Germinal center (tissue), 1 donor: Measurements from ENCODE around the gene VDAC1.
A peak's percentile ranks its signal among the peaks of the same experiment; 100 is the strongest.

Source experiments
- DNase-seq: peaks from one replicate; pipeline ENCODE4 v3.0.0; 2012; ENCODE audit warnings: mixed read lengths, low spot score

Gene VDAC1

DNA sequence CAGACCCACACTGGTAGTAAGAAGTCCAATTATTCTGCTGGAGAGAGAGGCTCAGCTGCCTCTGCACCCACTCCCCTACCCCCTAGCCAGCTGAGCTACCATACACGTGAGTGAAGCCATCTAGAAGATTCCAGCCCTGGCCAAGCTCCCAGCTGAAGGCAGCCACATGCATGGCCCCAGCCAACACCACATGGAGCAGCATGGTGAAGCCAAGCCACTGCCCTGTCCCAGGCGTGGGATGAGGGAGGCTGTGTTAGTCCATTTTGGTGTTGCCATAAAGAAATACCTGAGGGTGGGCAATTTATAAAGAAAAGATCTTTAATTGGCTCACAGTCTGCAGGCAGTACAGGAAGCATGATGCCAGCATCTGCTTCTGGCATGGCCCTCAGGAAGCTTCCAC lies 20.0 kb upstream of the VDAC1 start:
- DNase-seq: no peak

GRCh38 chr5:134022333-134022732 lies 17.6 kb upstream of the VDAC1 start:
- DNase-seq: no peak

DNA sequence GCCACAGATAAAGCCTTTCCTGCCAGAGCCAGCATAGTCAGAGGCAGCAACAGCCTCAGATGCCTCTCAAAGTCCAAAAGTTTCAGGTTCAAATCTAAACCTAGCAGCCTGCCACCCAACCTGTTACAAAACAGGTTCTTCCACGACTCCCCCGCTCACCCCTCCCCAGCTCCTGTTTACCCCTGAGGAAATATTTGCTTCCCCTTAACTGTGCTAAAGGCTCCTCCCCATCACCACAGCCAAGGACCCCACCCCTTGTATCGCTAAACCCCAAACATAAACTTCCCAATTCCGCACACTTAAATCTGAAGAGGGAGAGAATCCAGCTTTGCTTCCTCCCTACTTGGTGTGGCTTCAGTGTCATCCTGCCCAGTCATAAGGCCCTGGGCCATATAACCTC lies 15.4 kb upstream of the VDAC1 start:
- DNase-seq: no peak

- no peak for DNase-seq
Observed at GRCh38 chr5:134019636-134020035, 14.9 kb upstream of the VDAC1 start.

GRCh38 chr5:134018986-134019316 lies 14.2 kb upstream of the VDAC1 start:
- no peak for DNase-seq

- no peak for DNase-seq
Observed at GRCh38 chr5:134018154-134018985, 13.6 kb upstream of the VDAC1 start.

DNA sequence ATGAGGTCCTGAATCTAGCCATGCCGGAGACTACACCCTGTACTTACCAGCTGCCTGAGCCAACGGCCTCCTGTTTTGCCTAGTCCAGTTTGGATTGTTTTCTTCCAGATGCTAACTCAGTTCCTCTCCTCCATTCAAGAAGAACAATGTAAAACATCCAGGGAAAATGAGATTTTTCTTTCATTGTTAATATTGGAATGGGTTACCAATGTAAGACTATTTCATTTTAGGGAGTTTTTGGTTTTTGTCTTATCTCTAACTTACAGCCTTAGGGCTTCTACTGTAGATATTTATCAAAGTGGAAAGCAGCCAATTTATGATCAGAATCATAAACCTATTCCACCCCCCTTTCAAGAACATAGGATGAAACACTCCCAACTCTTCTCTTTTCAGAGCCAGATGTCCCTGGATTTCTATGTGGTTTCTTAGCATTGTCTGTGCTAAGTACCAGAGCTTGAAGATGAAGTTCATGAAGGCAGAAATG lies 3.5 kb upstream of the VDAC1 start:
- no peak for DNase-seq

- DNase-seq: no peak
Observed at GRCh38 chr5:134007581-134008265, 2.9 kb upstream of the VDAC1 start.

- no peak for DNase-seq
Observed at GRCh38 chr5:134006115-134006514, 1.3 kb upstream of the VDAC1 start.

DNA sequence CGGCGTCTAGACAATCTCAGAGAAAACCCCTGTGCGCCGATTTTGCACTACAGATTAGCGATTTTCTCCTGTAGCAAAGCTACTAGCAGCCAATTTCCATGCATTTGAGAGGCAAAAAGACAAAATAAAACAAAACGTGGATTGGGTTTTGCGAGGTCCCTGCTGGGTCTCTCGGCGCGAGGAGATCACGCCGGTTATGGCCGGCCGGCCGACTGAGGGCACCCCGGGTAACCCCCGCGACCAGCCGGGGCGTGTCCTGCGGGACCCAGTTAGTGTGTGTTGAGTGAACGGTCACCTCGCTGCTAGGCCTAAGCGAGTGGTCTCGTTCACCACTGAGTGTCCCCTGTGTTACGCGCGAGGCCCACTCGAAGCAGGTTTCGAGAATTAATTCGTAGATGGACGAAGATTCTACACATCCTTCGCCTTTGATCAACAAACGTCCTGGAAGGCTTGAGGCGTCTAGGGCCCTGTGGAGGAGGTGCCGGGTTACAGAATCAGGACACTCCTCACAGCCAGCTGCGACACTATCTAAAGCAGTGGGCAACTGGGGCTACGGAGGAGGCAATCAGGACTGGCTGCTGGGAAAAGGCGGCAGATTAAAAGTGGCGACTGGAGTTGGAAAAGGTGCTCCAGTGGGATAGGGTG lies 764 bp upstream of the VDAC1 start:
- peak; percentile 28 for DNase-seq

DNA sequence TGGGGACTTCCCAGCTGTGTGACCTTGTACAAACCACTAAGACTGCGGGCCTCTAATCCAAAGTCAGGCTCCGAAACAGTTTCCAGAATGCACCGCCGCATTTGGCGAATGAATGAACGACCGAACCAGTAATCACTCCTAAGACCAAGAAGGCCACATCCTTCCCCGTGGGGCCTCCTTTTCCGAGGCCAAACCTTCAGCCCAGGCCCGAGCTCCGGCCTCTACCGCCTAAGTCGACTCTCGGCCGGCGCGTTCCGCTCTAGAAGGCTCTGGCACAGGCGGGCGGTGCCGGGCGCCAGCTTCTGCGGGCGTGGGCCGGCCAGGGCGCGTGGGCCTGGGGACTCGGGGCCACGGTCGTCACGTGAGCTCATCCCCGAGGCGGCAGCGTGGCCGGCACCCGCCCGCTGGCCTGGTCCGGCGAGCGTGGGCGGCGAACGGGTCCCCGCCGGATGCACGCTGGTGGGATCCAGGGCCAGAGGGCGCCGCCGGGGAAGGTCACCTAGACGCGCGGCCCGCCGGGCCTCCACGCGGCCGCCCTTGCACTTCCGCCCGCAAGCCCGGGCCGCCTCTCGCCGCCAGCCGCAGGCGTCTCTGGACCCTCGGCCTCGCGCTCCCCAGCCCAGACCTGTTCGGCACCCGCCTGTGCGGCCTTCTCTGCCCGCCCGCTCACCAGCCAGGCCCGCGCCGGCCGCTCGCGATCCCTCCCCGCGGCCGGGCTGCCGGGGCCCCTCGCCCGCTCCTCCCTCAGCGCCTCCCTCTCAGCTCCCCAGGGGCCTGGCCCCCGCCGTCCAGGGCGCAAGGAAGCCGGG lies 754 bp downstream of the VDAC1 start:
- peak; percentile 56 for DNase-seq

DNA sequence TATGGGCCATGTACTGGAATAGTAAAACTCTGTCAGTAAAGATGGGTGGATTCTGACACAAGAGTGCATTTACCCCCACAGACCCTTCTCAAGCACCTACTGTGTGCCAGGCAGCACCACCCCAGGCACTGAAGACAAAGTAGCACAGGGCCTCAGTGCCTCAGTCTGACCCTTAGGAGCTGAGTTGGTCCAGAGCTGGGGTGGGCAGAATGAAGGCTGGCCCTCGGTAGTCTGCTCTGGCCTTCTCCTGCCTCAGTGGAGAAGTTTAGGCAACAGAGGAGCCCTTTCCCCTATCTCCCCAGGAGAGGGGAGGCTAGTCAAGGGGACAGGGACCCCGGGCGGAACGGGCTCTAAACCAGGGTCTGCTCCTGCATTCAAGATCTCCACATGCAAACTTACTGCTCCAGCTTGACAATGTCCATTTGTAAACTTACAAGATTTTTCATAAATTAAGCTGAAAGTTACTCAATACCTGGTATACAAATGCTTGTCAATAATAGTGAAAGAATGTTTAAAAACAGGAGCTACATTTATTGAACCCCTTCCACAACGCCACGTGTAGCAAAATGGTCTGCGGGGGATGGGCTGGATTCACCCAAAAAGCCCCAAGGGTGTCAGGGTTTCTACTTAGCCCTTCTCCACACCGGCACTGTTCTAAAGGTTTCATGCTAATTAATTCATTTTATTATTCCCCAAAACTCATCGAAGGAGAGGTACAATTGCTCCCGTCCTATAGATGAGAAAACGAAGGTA lies 1.5 kb downstream of the VDAC1 start:
- peak; percentile 25 for DNase-seq

- DNase-seq: no peak
Observed at GRCh38 chr5:134001938-134002731, 2.6 kb downstream of the VDAC1 start.

GRCh38 chr5:134000696-134001453 lies 3.9 kb downstream of the VDAC1 start:
- DNase-seq: no peak

- no peak for DNase-seq
Observed at GRCh38 chr5:134000091-134000511, 4.7 kb downstream of the VDAC1 start.

DNA sequence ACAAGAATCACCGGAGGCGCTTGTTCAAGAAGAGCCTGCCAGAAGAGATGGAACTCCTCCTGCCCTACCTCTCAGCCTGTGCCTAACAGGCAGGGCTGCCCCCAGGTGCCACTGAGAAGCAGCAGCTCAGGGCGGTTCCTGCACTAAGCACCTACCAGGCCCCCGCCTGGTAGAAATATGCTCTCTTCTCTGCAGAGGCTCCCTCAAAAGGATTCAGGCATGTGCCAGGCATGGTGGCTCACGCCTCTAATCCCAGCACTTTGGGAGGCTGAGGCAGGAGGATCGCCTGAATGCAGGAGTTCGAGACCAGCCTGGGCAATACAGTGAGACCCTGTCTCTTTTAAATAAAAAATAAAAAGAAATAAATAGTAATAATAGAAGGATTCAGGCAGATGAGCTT lies 6.0 kb downstream of the VDAC1 start:
- no peak for DNase-seq

DNA sequence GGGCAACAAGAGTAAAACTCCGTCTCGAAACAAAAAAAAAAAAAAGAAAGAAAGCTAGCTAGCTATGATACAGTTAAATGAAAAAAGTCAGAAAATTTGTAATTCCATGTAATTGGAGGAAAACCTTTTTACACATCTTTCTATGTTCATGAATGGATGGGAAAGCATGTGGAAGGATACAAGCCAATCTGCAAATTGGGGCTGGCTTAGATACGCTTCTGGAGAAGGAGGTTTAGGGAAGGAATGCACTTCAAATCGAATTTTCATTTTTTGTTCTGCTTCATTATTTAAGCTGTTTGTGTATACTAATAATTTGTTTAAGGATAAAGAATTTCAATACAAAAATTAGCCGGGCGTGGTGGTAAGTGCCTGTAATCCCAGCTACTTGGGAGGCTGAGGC lies 6.7 kb downstream of the VDAC1 start:
- no peak for DNase-seq

GRCh38 chr5:133996683-133997252 lies 8.0 kb downstream of the VDAC1 start:
- peak; percentile 31 for DNase-seq

GRCh38 chr5:133995883-133996563 lies 8.8 kb downstream of the VDAC1 start:
- DNase-seq: no peak
